ENCODE data around the gene ZNF23.

The ZNF23 gene

GRCh38 chr16:71406316-71406715 lies 55.7 kb downstream of the ZNF23 start:
- H3K4me3 ChIP-seq (replicated peaks; ENCODE audit: low read depth, low read length): no peak overlapping the region
- TF ChIP-seq CTCF (IDR thresholded peaks at IDR 0.05; ENCODE audit: low read length, missing control alignments): no peak
- DNase-seq (ENCODE audit: low read depth): no peak

DNA sequence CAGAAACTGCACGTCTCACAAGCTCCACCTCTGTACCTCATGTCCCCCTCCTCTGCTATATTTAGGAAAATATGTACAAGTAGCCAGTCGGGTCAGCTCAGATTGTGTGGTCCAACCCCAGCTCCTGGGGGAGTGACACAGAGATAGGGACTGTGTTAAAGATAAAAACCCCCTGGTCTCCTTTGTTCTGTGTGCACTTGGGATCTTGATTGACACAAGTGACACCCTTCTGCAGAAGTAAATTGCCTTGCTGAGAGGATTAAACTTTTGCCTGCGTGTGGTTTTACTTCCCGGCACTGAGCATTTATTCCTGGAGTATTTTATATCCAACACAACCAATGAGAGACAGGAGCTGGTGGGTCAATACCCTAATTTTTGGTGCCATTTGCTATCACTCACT lies 57.7 kb downstream of the ZNF23 start:
- no peak for TF ChIP-seq CTCF (IDR thresholded peaks at IDR 0.05; ENCODE audit: low read length, missing control alignments)
- no peak overlapping the region for H3K4me3 ChIP-seq (replicated peaks; ENCODE audit: low read depth, low read length)
- DNase-seq (ENCODE audit: low read depth): no peak

GRCh38 chr16:71402674-71403073 lies 59.4 kb downstream of the ZNF23 start:
- TF ChIP-seq CTCF (IDR thresholded peaks at IDR 0.05; ENCODE audit: low read length, missing control alignments): no peak
- no peak for DNase-seq (ENCODE audit: low read depth)
- no peak overlapping the region for H3K4me3 ChIP-seq (replicated peaks; ENCODE audit: low read depth, low read length)

DNA sequence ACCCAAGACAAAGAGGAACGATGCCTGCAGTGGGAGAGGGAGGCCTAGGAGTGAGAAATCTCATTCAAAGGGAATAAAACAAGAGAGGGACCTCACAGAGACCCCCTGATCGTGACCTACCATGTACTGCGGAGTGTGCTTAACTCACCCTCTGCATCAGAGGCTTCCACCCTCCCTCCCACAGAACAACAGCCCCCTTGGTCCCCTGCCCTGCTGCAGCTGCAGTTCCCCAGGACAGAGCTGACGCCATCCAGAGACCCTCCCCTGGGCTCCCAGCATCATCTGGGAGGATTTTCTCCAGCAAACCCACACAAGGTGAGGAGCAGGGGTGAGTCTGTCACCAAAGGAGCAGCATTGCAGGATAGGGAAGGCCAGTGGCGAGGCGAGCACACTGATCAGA lies 60.0 kb downstream of the ZNF23 start:
- no peak for TF ChIP-seq CTCF (IDR thresholded peaks at IDR 0.05; ENCODE audit: low read length, missing control alignments)
- no peak for DNase-seq (ENCODE audit: low read depth)

DNA sequence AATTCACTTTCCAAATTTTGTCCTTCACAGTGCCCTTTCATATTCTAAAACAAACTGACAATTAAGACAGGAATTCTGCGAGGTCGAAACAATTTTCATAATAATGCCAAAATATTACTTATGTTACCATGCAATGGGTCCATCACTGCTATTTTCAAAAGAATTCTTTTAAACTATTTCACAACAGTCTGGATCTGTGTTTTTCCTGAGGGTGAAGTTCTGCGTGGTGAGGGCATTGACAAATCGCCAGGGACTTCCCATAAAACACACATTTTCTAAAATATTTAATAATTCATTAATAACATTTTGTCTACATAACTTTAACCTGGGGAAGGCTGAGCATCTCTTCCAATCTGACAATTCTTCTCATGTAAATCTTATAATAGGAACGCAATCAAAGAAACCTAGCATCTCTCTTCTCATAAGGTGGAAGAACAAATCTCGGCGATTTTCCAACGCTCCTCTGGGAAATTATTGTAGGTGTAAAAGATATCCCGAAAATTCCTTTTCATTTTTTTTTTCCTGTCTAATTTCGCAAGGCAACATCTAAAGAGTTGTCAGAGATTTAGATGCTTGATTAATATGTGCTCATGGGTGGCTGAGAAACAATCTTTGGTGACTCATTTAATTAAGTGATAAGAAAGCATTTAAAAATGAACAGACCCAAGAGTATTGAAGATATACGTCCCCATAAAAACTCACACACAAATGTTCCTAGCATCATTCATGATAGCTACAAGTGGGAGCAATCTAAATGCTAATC lies 62.1 kb downstream of the ZNF23 start:
- TF ChIP-seq CTCF (IDR thresholded peaks at IDR 0.05; ENCODE audit: low read length, missing control alignments): no peak
- H3K4me3 ChIP-seq (replicated peaks; ENCODE audit: low read depth, low read length): no peak overlapping the region
- DNase-seq (ENCODE audit: low read depth): no peak

More for the DNA sequence above, 60.0 kb downstream of the ZNF23 start:
- no peak overlapping the region for H3K4me3 ChIP-seq (replicated peaks; ENCODE audit: low read depth, low read length)

Measured in fibroblast of pulmonary artery (primary cell).